Subcutaneous adipose tissue (tissue), 4 donors: Measurements from ENCODE around the gene SPAG9. TPM values are rescaled to one million over a fixed set of nuclear protein-coding genes. Genes with fewer than 3 reads are reported as not detected.

ENCODE experiments used
- CTCF ChIP-seq: fragments of 450-650 bp; IDR thresholded peaks from one replicate; pipeline ENCODE4 v1.5.1; 2016; ENCODE audit warnings: low read depth, mild to moderate bottlenecking, control low read depth, antibody characterized with exemption, moderate library complexity
- total RNA-seq, 4 donors: library from RNA; depleted of rRNA; stranded (reverse); fragments of >200 nt; gene quantifications; one replicate each; pipeline ENCODE4 v1.1.0, GENCODE V29; 2016

SPAG9 gene
- total RNA-seq, 4 donors from 2014 or later, result 135 to 153 (median 150) TPM

DNA sequence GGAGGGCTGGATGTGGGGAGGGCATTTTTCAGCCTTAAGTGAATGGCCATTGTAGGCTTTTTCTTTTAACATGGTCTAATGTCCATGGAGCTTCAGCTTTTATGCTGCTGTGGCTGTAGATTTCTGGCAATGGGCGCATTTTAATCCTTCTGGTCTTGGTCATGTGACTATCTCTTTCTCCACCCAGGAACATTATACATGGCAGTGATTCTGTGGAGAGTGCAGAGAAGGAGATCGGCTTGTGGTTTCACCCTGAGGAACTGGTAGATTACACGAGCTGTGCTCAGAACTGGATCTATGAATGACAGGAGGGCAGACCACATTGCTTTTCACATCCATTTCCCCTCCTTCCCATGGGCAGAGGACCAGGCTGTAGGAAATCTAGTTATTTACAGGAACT is 40.9 kb upstream of the SPAG9 start:
- no peak for TF ChIP-seq CTCF

DNA sequence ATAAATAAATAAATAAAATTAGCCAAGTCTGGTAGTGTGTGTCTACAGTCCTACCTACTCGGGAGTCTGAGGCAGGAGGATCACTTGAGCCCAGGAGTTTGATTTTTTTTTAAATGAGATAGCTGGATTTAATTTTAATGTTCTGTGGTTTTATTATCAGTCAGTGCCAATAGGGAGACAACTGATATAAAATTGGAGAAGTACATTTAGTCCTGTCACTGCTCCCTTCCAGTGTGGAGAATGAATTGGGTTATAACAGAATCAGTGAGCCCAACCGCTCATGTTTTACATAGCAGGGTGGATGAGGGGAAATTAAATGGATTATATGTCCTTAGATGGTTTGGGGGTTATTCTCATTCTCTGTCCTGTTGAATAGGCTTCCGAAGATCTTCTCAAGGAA is 38.9 kb upstream of the SPAG9 start:
- TF ChIP-seq CTCF, result no peak

DNA sequence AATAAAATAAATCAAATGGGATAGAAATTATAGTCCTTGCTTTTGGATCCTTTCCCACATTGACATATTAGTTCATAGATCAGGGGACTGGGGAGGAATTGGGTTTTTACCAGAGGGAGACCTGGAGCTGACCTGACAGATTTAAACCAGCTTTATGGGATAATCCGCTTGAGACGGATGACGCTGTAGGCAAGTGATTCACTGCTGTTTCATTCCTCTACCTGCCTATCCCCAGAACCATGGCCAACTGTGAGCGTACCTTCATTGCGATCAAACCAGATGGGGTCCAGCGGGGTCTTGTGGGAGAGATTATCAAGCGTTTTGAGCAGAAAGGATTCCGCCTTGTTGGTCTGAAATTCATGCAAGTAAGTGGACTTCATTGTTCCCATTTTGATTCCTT is 34.7 kb upstream of the SPAG9 start:
- TF ChIP-seq CTCF, result no peak

- TF ChIP-seq CTCF, result no peak
These were observed 33.5 kb upstream of the SPAG9 start for GRCh38 chr17:51154176-51154575.

- TF ChIP-seq CTCF, result no peak
These were observed 32.8 kb upstream of the SPAG9 start, which contains the start of gene NME1 for GRCh38 chr17:51153210-51154072. NME1 (plus strand) TSS chr17:51153559; CDS start chr17:51155655, 2,096 bp downstream.

- no peak for TF ChIP-seq CTCF
These were observed 32.1 kb upstream of the SPAG9 start for GRCh38 chr17:51152766-51153209.

DNA sequence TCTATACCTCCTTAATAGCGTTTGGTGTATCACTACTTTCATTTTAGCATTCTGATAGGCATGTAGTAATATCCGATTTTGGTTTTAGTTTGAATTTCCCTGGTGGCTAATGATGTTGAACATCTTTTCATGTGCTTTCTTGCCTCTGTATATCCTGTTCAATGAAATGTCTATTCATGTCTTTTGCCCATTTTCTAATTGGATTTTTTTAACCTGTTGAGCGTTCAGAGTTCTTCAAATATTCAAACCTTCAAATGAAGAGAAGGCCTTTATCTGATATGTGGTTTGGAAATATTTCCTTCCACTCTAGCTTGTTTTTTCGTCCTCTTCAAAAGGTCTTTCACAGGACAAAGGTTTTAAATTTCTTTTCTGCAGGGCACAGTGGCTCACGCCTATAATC is 30.3 kb upstream of the SPAG9 start:
- TF ChIP-seq CTCF, result no peak
